NCI-H748 (cell line): ENCODE measurements around the gene TBCD.
A peak's percentile ranks its signal among the peaks of the same experiment; 100 is the strongest.
"Not testable (repeated sequence)": the region's sequence is repeated elsewhere in the genome, so short reads cannot be mapped to it uniquely, and the experiment has no call there.

Source experiments
- DNase-seq: peaks from one replicate; lab custom pipeline; 2025; ENCODE audit not compliant: unreplicated experiment; lab: John Stamatoyannopoulos, UW

TBCD gene

GRCh38 chr17:82729479-82730260 is 22.2 kb upstream of the TBCD start:
- DNase-seq = no peak

GRCh38 chr17:82732118-82732743 is 19.6 kb upstream of the TBCD start:
- no peak for DNase-seq

GRCh38 chr17:82734987-82735866 is 16.6 kb upstream of the TBCD start, which contains the start of gene FN3K:
Gene FN3K, plus strand, starts transcription at chr17:82735615. Its CDS starts 22 bp downstream, at chr17:82735637.
- peak; percentile 84 for DNase-seq

GRCh38 chr17:82736511-82737185 is 15.2 kb upstream of the TBCD start:
- DNase-seq = no peak

- DNase-seq = no peak
These were observed 13.6 kb upstream of the TBCD start for GRCh38 chr17:82737967-82738877.

GRCh38 chr17:82740906-82741759 is 10.7 kb upstream of the TBCD start:
- DNase-seq = no peak

GRCh38 chr17:82743344-82744219 is 8.3 kb upstream of the TBCD start:
- DNase-seq = no peak

- not testable (repeated sequence) for DNase-seq
These were observed 7.1 kb upstream of the TBCD start for GRCh38 chr17:82744736-82745135.

- peak; percentile 78 for DNase-seq
These were observed 6.3 kb upstream of the TBCD start for GRCh38 chr17:82745524-82745923.

- DNase-seq = no peak
These were observed 3.1 kb upstream of the TBCD start for GRCh38 chr17:82748756-82749155.

- DNase-seq = no peak
These were observed 1.5 kb upstream of the TBCD start for GRCh38 chr17:82750241-82750908.

- peak; percentile 86 for DNase-seq
These were observed 694 bp upstream of the TBCD start for GRCh38 chr17:82751171-82751570.

- DNase-seq = peak; percentile 65
These were observed 721 bp downstream of the TBCD start for GRCh38 chr17:82752371-82753200.

GRCh38 chr17:82753201-82753464 is 1.3 kb downstream of the TBCD start:
- no peak for DNase-seq

- DNase-seq = peak; percentile 37
These were observed 2.7 kb downstream of the TBCD start for GRCh38 chr17:82754297-82755208.

- no peak for DNase-seq
These were observed 4.3 kb downstream of the TBCD start for GRCh38 chr17:82756166-82756565.
